GM12872 (cell line): ENCODE data around the gene MAP7.

ENCODE experiments used
- TF ChIP-seq, protein P1 (sequence below): IDR thresholded peaks from 3 replicates; pipeline ENCODE4 v1.5.1; 2011; ENCODE audit warnings: low read depth, mild to moderate bottlenecking, low read length, moderate library complexity; ENCODE audit not compliant: insufficient read depth

Gene MAP7

DNA sequence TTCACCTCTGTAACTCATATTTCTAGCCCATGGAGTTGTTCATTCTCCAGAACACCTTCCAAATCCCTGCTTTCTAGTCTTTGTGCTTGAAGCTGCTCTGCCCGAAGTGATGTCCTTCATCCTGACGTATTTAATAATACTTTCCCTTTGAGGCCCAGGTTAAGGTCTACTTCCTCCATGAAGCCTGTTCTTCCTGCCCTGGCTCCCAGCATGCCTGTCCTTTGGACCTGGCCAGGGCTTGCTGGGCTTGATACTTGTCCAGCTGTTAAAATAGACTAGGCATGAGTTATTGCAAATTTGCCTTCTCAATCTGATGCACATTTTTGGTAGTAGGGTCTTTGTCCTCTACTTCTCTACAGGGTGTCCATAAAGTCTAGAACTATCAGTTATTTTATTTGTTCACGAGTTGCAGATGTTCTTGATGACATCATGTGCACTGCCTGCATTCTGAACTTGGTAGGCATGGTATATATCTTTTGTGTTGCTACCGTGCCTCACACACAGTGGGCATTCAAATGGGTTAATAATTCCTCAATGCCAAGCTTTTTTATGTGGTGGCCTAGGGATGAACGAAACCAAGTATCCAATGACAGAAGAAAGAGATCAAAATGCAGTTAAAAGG is 3.1 kb upstream of the MAP7 start:
- TF ChIP-seq, protein P1, sequence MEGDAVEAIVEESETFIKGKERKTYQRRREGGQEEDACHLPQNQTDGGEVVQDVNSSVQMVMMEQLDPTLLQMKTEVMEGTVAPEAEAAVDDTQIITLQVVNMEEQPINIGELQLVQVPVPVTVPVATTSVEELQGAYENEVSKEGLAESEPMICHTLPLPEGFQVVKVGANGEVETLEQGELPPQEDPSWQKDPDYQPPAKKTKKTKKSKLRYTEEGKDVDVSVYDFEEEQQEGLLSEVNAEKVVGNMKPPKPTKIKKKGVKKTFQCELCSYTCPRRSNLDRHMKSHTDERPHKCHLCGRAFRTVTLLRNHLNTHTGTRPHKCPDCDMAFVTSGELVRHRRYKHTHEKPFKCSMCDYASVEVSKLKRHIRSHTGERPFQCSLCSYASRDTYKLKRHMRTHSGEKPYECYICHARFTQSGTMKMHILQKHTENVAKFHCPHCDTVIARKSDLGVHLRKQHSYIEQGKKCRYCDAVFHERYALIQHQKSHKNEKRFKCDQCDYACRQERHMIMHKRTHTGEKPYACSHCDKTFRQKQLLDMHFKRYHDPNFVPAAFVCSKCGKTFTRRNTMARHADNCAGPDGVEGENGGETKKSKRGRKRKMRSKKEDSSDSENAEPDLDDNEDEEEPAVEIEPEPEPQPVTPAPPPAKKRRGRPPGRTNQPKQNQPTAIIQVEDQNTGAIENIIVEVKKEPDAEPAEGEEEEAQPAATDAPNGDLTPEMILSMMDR = no peak

DNA sequence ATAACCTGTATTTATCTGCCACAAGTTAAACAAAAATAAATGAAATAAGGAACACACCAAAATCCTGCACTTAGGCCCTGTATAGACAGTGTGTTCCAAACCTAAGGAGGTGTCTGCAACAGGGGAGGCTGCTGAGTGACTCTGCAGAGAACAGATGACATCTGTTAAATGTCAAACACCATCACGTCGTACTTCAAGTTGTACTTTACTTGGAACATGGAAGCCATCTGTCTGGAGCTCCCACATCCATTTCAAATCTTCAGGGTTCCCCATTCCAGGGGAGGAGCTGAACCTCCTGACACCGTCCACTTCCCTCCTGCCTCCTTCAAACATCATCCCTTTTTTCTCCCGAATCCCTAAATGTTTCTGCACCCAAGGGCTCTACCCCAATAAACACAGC is 1.8 kb upstream of the MAP7 start:
- TF ChIP-seq, protein P1 = no peak

DNA sequence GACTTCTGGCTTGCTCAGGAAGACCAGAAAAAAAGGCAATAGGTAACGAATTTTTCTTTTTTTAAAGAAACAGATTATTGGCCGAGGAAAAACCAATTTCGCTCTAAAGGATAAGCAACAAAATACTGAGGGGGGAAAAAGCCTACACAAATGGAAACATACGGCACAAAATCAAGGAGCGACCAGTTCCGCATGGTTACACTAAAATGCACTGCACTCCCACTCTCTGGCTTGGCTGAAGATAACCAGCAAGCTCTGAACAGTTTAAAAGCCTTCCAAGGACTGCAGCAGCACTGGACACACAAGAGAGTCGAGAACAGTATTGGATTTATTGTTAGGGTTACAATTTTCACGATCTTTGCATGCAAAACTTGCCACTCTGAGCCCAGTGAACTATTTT is 881 bp upstream of the MAP7 start:
- TF ChIP-seq, protein P1 = no peak

DNA sequence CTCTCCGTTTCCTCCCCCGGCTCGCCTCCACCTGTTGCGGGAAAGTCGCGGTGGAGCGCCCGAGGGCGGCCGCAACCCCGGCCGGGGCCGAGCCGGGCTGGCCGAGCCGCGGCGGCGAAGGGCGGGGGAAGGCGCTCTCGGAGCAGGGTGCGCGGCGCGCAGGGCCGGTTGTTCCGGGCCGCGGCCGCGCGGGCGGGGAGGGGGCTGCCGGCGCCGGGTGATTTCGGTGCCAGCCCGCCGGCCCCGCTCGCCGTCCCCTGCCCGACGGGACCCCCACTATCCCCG is 235 bp downstream of the MAP7 start:
- TF ChIP-seq, protein P1 = no peak

DNA sequence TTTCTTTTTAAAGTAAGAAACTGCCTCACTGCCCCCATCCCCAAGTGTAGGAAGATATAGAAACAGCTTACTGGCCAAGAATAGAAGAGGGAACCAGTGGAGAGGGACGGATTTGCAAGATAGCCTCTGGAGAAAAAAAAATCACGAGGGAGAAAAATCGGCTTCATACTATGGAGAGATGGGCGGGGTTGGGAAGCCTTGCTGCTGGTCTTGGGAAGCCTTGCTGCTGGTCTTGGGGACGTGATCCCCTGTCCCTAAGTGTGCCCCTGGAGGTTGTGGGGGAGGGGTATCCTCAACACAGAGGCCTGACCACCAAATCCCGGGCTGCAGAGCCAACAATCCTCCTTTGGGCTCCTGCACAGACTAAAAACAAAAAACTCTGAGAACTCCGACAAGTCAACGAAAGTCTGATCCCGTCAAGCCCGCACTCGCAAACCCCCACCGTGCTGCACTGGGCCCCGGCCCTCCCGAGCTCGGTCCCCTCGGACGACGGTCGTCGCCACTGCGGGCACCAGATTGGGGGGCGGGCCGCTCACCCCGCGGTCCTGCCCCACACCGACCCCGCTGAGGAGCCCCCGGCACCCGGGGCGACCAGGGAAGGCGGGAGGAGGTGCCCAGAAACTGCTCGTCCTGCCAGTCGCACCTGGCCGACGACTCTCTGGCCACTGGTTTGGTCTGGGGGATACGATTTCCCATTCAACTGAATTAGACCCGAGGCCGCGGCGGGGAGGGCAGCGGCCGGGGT is 750 bp downstream of the MAP7 start:
- TF ChIP-seq, protein P1 = no peak

DNA sequence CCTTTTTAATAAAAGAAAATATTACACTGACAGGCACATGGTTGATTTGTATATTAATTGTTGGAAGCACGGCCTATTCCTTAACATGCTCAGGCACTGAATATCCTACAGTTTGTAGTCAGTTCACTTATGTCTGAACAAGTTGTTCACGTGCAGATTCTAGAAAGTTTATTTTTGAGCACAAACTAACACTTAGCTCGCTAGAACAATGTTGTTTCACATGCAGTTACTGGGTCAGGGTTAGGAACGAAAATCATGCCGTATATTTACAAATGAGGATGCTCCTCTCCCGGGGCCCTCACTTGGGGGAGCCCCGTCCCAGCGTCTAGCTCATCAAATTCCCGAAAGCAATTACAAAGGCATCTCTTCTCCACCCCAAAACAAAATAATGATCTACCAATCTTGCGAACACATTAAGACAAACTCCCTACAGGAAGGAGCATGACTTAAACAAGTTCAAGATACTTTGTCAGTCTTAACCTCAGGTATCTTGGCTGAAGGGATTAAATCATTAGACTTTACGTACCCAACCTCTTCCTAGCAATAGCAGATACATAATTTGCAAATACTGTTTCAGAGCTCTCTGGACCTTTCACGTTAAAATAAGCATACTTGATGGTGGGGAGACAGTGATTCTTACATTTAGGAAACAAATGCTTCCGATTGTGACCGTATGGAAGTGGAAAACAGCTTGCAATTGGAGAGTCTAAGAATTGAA is 1.5 kb downstream of the MAP7 start:
- TF ChIP-seq, protein P1 = no peak

DNA sequence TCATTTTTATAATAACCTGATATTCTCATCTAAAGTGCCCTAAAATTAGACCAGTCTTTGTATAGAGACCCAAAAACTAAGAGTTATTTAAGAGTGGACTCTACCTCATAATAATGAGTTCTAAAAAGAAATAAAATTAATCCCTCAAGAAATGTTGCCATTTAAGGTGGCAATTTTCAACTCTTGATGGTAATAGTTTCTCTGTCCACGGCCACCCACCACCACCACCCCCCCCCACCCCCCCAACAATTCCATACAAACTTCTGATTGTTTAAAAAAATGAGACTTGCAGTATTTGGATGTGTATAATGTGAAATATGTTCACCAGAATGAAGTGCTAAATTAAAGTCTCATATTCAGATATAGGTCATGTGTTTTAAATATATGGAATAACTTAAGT is 2.4 kb downstream of the MAP7 start:
- TF ChIP-seq, protein P1 = no peak
